Gastrocnemius medialis (tissue), 4 donors: ENCODE data around the gene MICU2. TPM values are rescaled to one million over a fixed set of nuclear protein-coding genes. Genes with fewer than 3 reads are reported as not detected.

Experiments used
- ATAC-seq, 2 donors: fragments of 150-250 bp; one replicate each; pipeline ENCODE4 v1.9.1; 2016
- DNase-seq, 2 donors: peaks; one replicate each; pipeline ENCODE4 v3.0.0-alpha.2; 2019
- H3K27ac ChIP-seq, 4 donors: fragments of 200-600 bp; sonication (generic); 1 replicate in 1 of 4; 2 replicates in 3 of 4; pipeline ENCODE4 v1.5.1; 2016 to 2018; ENCODE audit warnings: mild to moderate bottlenecking in 2 of 4, moderate library complexity in 1 of 4
- H3K27me3 ChIP-seq, 3 donors: fragments of 200-600 bp; sonication (generic) in 2 of 3; 1 replicate in 1 of 3; 2 replicates in 2 of 3; pipeline versions ENCODE4 v1.5.1 to v1.6.0; 2016 to 2019; ENCODE audit warnings: mild to moderate bottlenecking in 1 of 3, moderate library complexity in 1 of 3
- H3K36me3 ChIP-seq, 2 donors: fragments of 200-600 bp; sonication (generic) in 1 of 2; one replicate each; pipeline ENCODE4 v1.5.1; 2017 to 2018
- H3K4me1 ChIP-seq, 2 donors: fragments of 200-600 bp; sonication (generic) in 1 of 2; one replicate each; pipeline ENCODE4 v1.5.1; 2016 to 2017; ENCODE audit warnings: mild to moderate bottlenecking in 2 of 2
- H3K4me3 ChIP-seq, 4 donors: fragments of 200-600 bp; sonication (generic) in 3 of 4; 1 replicate in 1 of 4; 2 replicates in 3 of 4; pipeline ENCODE4 v1.5.1; 2016 to 2019; ENCODE audit warnings: mild to moderate bottlenecking in 2 of 4
- H3K9me3 ChIP-seq, 3 donors: fragments of 200-600 bp; sonication (generic) in 2 of 3; 1 replicate in 1 of 3; 2 replicates in 2 of 3; pipeline ENCODE4 v1.5.1; 2016 to 2019
- CTCF ChIP-seq, 5 experiments: fragments of 450-650 bp in 3 of 5; fragments of 200-600 bp in 2 of 5; sonication (generic) in 2 of 5; IDR thresholded peaks in 4 of 5; conservative IDR thresholded peaks in 1 of 5; 1 replicate in 4 of 5; 2 replicates in 1 of 5; pipeline ENCODE4 v1.5.1; 2016 to 2019; ENCODE audit warnings: antibody characterized with exemption in 5 of 5, mild to moderate bottlenecking in 3 of 5, moderate library complexity in 3 of 5
- POLR2A ChIP-seq, 2 donors: fragments of 450-650 bp; IDR thresholded peaks; one replicate each; pipeline ENCODE4 v1.6.1; 2017; ENCODE audit warnings: antibody characterized with exemption in 2 of 2, mild to moderate bottlenecking in 2 of 2, moderate library complexity in 2 of 2
- in situ Hi-C, 4 donors: fragments of 200-750 bp; cut with MboI; loops; one replicate each; pipeline versions ENCODE4 v1.15.0 to v1.8.0; 2017; ENCODE audit warnings: low sequenced_read_pairs in 4 of 4
- intact Hi-C: fragments of 100-400 bp; cut with DNase I; formaldehyde crosslinking; loops from one replicate; pipeline ENCODE4 v1.15.1; 2023; ENCODE audit warnings: low total_unique reads
- total RNA-seq, 4 donors: library from RNA; depleted of rRNA; stranded (reverse); fragments of >200 nt; gene quantifications; one replicate each; pipeline versions ENCODE4 v1.1.0 to v1.2.3, GENCODE V29; 2016

The MICU2 gene
- total RNA-seq, 4 donors from 2014 or later, result 83.6 to 126 (median 106) TPM

- in situ Hi-C loops (no loop called here), intact Hi-C loops (loop anchor here (10.0 kb wide), 1 partner anchor 1346 kb away; no protein-coding TSS in a partner anchor)
- no peaks in the 10 kb centered on the region for H3K4me1 ChIP-seq
- no peaks in the 10 kb centered on the region for H3K9me3 ChIP-seq
- H3K4me3 ChIP-seq, result no peak overlapping the region
- TF ChIP-seq POLR2A (IDR thresholded peaks at IDR 0.05) (no peak), CTCF (IDR thresholded peaks at IDR 0.05 in 4 of 5, conservative IDR thresholded peaks at IDR 0.05 in 1 of 5) (no peak)
- no peak for DNase-seq
- no peak overlapping the region for H3K27ac ChIP-seq
- ATAC-seq, result no peak
- H3K36me3 ChIP-seq, result no peaks in the 10 kb centered on the region
- peaks cover 0 to 9% (median 4%) of the 10 kb centered on the region in 3 donors for H3K27me3 ChIP-seq
These were observed 6.7 kb upstream of the MICU2 start for GRCh38 chr13:21610687-21611086.

- in situ Hi-C loops, result no loop called here
- ATAC-seq, result no peak
- TF ChIP-seq CTCF (IDR thresholded peaks at IDR 0.05 in 4 of 5, conservative IDR thresholded peaks at IDR 0.05 in 1 of 5), result no peak
- no peak for TF ChIP-seq POLR2A (IDR thresholded peaks at IDR 0.05)
- Histone ChIP-seq H3K4me1 (peaks cover 0 to 4% of the 10 kb centered on the region in 2 donors), H3K36me3 (no peaks in the 10 kb centered on the region), H3K27ac (no peak overlapping the region), H3K4me3 (no peak overlapping the region), H3K9me3 (no peaks in the 10 kb centered on the region), H3K27me3 (peaks cover 0 to 9% (median 4%) of the 10 kb centered on the region in 3 donors)
- no peak for DNase-seq
- intact Hi-C loops, result loop anchor here (10.0 kb wide), 1 partner anchor 1044 kb away; the partner anchor contains the start of gene IFT88
These were observed 5.0 kb upstream of the MICU2 start for GRCh38 chr13:21608961-21609360.

GRCh38 chr13:21606796-21607195 is 2.8 kb upstream of the MICU2 start:
- in situ Hi-C loops, result no loop called here

GRCh38 chr13:21606251-21606650 is 2.3 kb upstream of the MICU2 start:
- TF ChIP-seq CTCF (IDR thresholded peaks at IDR 0.05 in 4 of 5, conservative IDR thresholded peaks at IDR 0.05 in 1 of 5) (no peak), POLR2A (IDR thresholded peaks at IDR 0.05) (no peak)
- H3K27ac ChIP-seq, result no peak overlapping the region
- no peak overlapping the region for H3K4me3 ChIP-seq
- ATAC-seq, result no peak
- no peaks in the 10 kb centered on the region for H3K9me3 ChIP-seq
- peaks cover 0 to 3% of the 10 kb centered on the region in 2 donors for H3K36me3 ChIP-seq
- H3K27me3 ChIP-seq, result peaks cover 0 to 9% (median 4%) of the 10 kb centered on the region in 3 donors
- DNase-seq, result no peak
- H3K4me1 ChIP-seq, result peaks cover 7 to 8% of the 10 kb centered on the region in 2 donors
- intact Hi-C loops (loop anchor here (10.0 kb wide), 1 partner anchor 1041 kb away; the partner anchor contains the start of gene IFT88), in situ Hi-C loops (no loop called here)

More at GRCh38 chr13:21606796-21607195, 2.8 kb upstream of the MICU2 start:
- peaks cover 0 to 9% (median 4%) of the 10 kb centered on the region in 3 donors for H3K27me3 ChIP-seq
- ATAC-seq (no peak), DNase-seq (no peak)
- no peaks in the 10 kb centered on the region for H3K36me3 ChIP-seq
- H3K9me3 ChIP-seq, result no peaks in the 10 kb centered on the region
- intact Hi-C loops, result loop anchor here (10.0 kb wide), 1 partner anchor 1042 kb away; the partner anchor contains the start of gene IFT88
- H3K4me1 ChIP-seq, result peaks cover 7 to 8% of the 10 kb centered on the region in 2 donors
- H3K4me3 ChIP-seq, result no peak overlapping the region
- H3K27ac ChIP-seq, result no peak overlapping the region
- TF ChIP-seq POLR2A (IDR thresholded peaks at IDR 0.05), result no peak
- TF ChIP-seq CTCF (IDR thresholded peaks at IDR 0.05 in 4 of 5, conservative IDR thresholded peaks at IDR 0.05 in 1 of 5), result no peak

- Histone ChIP-seq H3K36me3 (peaks cover 0 to 5% of the 10 kb centered on the region in 2 donors), H3K4me3 (no peak overlapping the region), H3K27ac (no peak overlapping the region), H3K9me3 (no peaks in the 10 kb centered on the region), H3K4me1 (peaks cover 5% of the 10 kb centered on the region in 2 donors), H3K27me3 (no peaks in the 10 kb centered on the region)
- TF ChIP-seq POLR2A (IDR thresholded peaks at IDR 0.05), result no peak
- no peak for TF ChIP-seq CTCF (IDR thresholded peaks at IDR 0.05 in 4 of 5, conservative IDR thresholded peaks at IDR 0.05 in 1 of 5)
- intact Hi-C loops (no loop called here), in situ Hi-C loops (no loop called here)
- ATAC-seq (no peak), DNase-seq (no peak)
These were observed 7.2 kb downstream of the MICU2 start for GRCh38 chr13:21596722-21597121.
